Liver (tissue), 9 donors: ENCODE measurements around the gene MTERF4. TPM values are rescaled to one million over a fixed set of nuclear protein-coding genes. Genes with fewer than 3 reads are reported as not detected.

ENCODE experiments used
- DNase-seq: peaks from one replicate; pipeline ENCODE4 v3.0.0-alpha.2; 2017; ENCODE audit warnings: low spot score
- H3K27ac ChIP-seq, 2 donors: one replicate each; pipeline ENCODE4 v1.7.0; 2013; ENCODE audit warnings: inconsistent platforms in 2 of 2, low read length in 2 of 2, control low read depth in 1 of 2, low read depth in 1 of 2, mild to moderate bottlenecking in 1 of 2
- H3K27me3 ChIP-seq, 4 donors: one replicate each; pipeline versions ENCODE4 v1.6.1 to v1.7.0; 2013; ENCODE audit warnings: low read length in 3 of 4, inconsistent platforms in 1 of 4, mild to moderate bottlenecking in 1 of 4, moderate library complexity in 1 of 4; ENCODE audit not compliant: control insufficient read depth in 4 of 4, insufficient read depth in 4 of 4
- H3K36me3 ChIP-seq, 4 donors: one replicate each; pipeline versions ENCODE4 v1.6.1 to v1.7.0; 2013; ENCODE audit warnings: low read length in 3 of 4, mild to moderate bottlenecking in 3 of 4, low read depth in 1 of 4, moderate library complexity in 1 of 4; ENCODE audit not compliant: control insufficient read depth in 4 of 4, insufficient read depth in 3 of 4
- H3K4me1 ChIP-seq, 4 donors: one replicate each; pipeline versions ENCODE4 v1.6.1 to v1.7.0; 2013; ENCODE audit warnings: low read length in 3 of 4, mild to moderate bottlenecking in 3 of 4, moderate library complexity in 1 of 4; ENCODE audit not compliant: control insufficient read depth in 4 of 4, insufficient read depth in 4 of 4
- H3K4me3 ChIP-seq, 3 donors: one replicate each; pipeline versions ENCODE4 v1.6.1 to v1.7.0; 2013; ENCODE audit warnings: low read length in 3 of 3, control low read depth in 1 of 3, low read depth in 1 of 3, mild to moderate bottlenecking in 1 of 3
- H3K9ac ChIP-seq, 2 donors: one replicate each; pipeline ENCODE4 v1.7.0; 2013; ENCODE audit warnings: low read length in 2 of 2, mild to moderate bottlenecking in 2 of 2, moderate library complexity in 2 of 2, control low read depth in 1 of 2, low read depth in 1 of 2
- H3K9me3 ChIP-seq, 4 donors: one replicate each; pipeline versions ENCODE4 v1.6.1 to v1.7.0; 2013; ENCODE audit warnings: low read length in 3 of 4; ENCODE audit not compliant: control insufficient read depth in 4 of 4
- CTCF ChIP-seq: fragments of 150-350 bp; IDR thresholded peaks from 2 replicates; pipeline ENCODE4 v1.5.1; 2017; ENCODE audit warnings: improper control_type of control experiment, low read depth, low read length; ENCODE audit not compliant: missing input control
- EGR1 ChIP-seq, 2 donors: IDR thresholded peaks; 2 replicates each; pipeline ENCODE4 v1.6.1; 2016 to 2018; ENCODE audit warnings: antibody characterized with exemption in 2 of 2, low read depth in 2 of 2
- FOXA1 ChIP-seq: IDR thresholded peaks from 2 replicates; pipeline ENCODE4 v1.6.1; 2016; ENCODE audit warnings: antibody characterized with exemption
- FOXA2 ChIP-seq: IDR thresholded peaks from 2 replicates; pipeline ENCODE4 v1.6.1; 2016; ENCODE audit warnings: antibody characterized with exemption
- GABPA ChIP-seq, 2 donors: IDR thresholded peaks in 1 of 2; conservative IDR thresholded peaks in 1 of 2; 2 replicates each; pipeline ENCODE4 v1.6.1; 2016; ENCODE audit warnings: antibody characterized with exemption in 2 of 2, mild to moderate bottlenecking in 1 of 2, moderate library complexity in 1 of 2
- HNF4A ChIP-seq, 2 donors: conservative IDR thresholded peaks; 2 replicates each; pipeline ENCODE4 v1.6.1; 2016; ENCODE audit warnings: antibody characterized with exemption in 2 of 2, mild to moderate bottlenecking in 2 of 2
- HNF4G ChIP-seq: IDR thresholded peaks from 2 replicates; pipeline ENCODE4 v1.6.1; 2016; ENCODE audit warnings: antibody characterized with exemption
- JUND ChIP-seq, 2 donors: IDR thresholded peaks; 2 replicates each; pipeline ENCODE4 v1.6.1; 2016; ENCODE audit warnings: antibody characterized with exemption in 2 of 2
- NR2F2 ChIP-seq: IDR thresholded peaks from 2 replicates; pipeline ENCODE4 v1.6.1; 2016; ENCODE audit warnings: antibody characterized with exemption
- RAD21 ChIP-seq, 2 donors: IDR thresholded peaks; 2 replicates each; pipeline ENCODE4 v1.6.1; 2016; ENCODE audit warnings: antibody characterized with exemption in 2 of 2, mild to moderate bottlenecking in 2 of 2
- REST ChIP-seq: IDR thresholded peaks from 2 replicates; pipeline ENCODE4 v1.6.1; 2016; ENCODE audit warnings: antibody characterized with exemption, mild to moderate bottlenecking
- RXRA ChIP-seq, 2 donors: IDR thresholded peaks; 2 replicates each; pipeline ENCODE4 v1.6.1; 2017 to 2018; ENCODE audit warnings: antibody characterized with exemption in 2 of 2, mild to moderate bottlenecking in 1 of 2
- SP1 ChIP-seq: IDR thresholded peaks from 2 replicates; pipeline ENCODE4 v1.6.1; 2018; ENCODE audit warnings: antibody characterized with exemption, mild to moderate bottlenecking
- TAF1 ChIP-seq: conservative IDR thresholded peaks from 2 replicates; pipeline ENCODE4 v1.6.1; 2016; ENCODE audit warnings: antibody characterized with exemption, mild to moderate bottlenecking
- YY1 ChIP-seq: IDR thresholded peaks from 2 replicates; pipeline ENCODE4 v1.6.1; 2016; ENCODE audit warnings: antibody characterized with exemption, mild to moderate bottlenecking
- WGBS: extraction: QIAGEN DNeasy Blood & Tissue Kit; methylation state at CpG from one replicate; pipeline ENCODE4 v1.1.7; 2013; 5-methylcytosine and 5-hydroxymethylcytosine counted together
- polyA plus RNA-seq, 2 donors: library from polyadenylated mRNA; stranded (reverse) in 1 of 2; unstranded in 1 of 2; fragments of 200-250 nt in 1 of 2; fragments of >200 nt in 1 of 2; fragmentation: Nextera tagmentation in 1 of 2; extraction: Ambion mirVana in 1 of 2; gene quantifications; one replicate each; pipeline versions ENCODE4 v1.2.1 to v1.2.3, GENCODE V29; 2013 to 2015
- total RNA-seq, 2 donors: library from RNA; depleted of rRNA; stranded (reverse); fragments of >200 nt; gene quantifications; one replicate each; pipeline ENCODE4 v1.2.3, GENCODE V29; 2014
- TF ChIP-seq, protein P1 (sequence below): IDR thresholded peaks from 2 replicates; pipeline ENCODE4 v1.6.1; 2016; ENCODE audit warnings: antibody characterized with exemption
- TF ChIP-seq, protein P2 (sequence below): IDR thresholded peaks from 2 replicates; pipeline ENCODE4 v1.6.1; 2016; ENCODE audit warnings: antibody characterized with exemption
- TF ChIP-seq, protein P3 (sequence below): IDR thresholded peaks from 2 replicates; pipeline ENCODE4 v1.6.1; 2016; ENCODE audit warnings: antibody characterized with exemption
- donor health status: healthy.
- donor health status: healthy.
- donor health status: healthy.
- donor health status: healthy.
- donor health status: healthy.

MTERF4 gene
- total and polyA plus RNA-seq, 4 donors: 13.3 to 36.7 (median 20.3) TPM

GRCh38 chr2:241110607-241111439 lies 8.7 kb upstream of the MTERF4 start:
- DNase-seq: no peak
- no peak overlapping the region for H3K27ac ChIP-seq
- no peaks in the 10 kb centered on the region for H3K27me3 ChIP-seq
- H3K4me3 ChIP-seq: no peak overlapping the region
- H3K4me1 ChIP-seq: no peaks in the 10 kb centered on the region
- peaks cover 0 to 3% (median 0%) of the 10 kb centered on the region in 4 donors for H3K36me3 ChIP-seq
- no peak overlapping the region for H3K9ac ChIP-seq
- 93% methylated on average over 19 of the region's 19 CpGs for WGBS
- no peaks in the 10 kb centered on the region for H3K9me3 ChIP-seq
- TF ChIP-seq HNF4A (conservative IDR thresholded peaks at IDR 0.05) (no peak), RAD21 (IDR thresholded peaks at IDR 0.05) (no peak), NR2F2 (no peak), EGR1 (IDR thresholded peaks at IDR 0.05; ENCODE audit: low read depth in 2 of 2) (no peak), TAF1 (no peak), FOXA1 (no peak), JUND (IDR thresholded peaks at IDR 0.05) (no peak), SP1 (no peak), HNF4G (no peak), CTCF (no peak), YY1 (no peak), FOXA2 (no peak), RXRA (IDR thresholded peaks at IDR 0.05) (no peak), REST (no peak), GABPA (IDR thresholded peaks at IDR 0.05 in 1 of 2, conservative IDR thresholded peaks at IDR 0.05 in 1 of 2) (no peak)
- TF ChIP-seq, protein P1, sequence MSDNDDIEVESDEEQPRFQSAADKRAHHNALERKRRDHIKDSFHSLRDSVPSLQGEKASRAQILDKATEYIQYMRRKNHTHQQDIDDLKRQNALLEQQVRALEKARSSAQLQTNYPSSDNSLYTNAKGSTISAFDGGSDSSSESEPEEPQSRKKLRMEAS: no peak
- TF ChIP-seq, protein P2, sequence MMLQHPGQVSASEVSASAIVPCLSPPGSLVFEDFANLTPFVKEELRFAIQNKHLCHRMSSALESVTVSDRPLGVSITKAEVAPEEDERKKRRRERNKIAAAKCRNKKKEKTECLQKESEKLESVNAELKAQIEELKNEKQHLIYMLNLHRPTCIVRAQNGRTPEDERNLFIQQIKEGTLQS: no peak
- TF ChIP-seq, protein P3, sequence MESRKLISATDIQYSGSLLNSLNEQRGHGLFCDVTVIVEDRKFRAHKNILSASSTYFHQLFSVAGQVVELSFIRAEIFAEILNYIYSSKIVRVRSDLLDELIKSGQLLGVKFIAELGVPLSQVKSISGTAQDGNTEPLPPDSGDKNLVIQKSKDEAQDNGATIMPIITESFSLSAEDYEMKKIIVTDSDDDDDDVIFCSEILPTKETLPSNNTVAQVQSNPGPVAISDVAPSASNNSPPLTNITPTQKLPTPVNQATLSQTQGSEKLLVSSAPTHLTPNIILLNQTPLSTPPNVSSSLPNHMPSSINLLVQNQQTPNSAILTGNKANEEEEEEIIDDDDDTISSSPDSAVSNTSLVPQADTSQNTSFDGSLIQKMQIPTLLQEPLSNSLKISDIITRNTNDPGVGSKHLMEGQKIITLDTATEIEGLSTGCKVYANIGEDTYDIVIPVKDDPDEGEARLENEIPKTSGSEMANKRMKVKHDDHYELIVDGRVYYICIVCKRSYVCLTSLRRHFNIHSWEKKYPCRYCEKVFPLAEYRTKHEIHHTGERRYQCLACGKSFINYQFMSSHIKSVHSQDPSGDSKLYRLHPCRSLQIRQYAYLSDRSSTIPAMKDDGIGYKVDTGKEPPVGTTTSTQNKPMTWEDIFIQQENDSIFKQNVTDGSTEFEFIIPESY: no peak
